Hematopoietic multipotent progenitor cell treated with erythropoietin and hydrocortisone succinate and interleukin-3 and kit ligand, for 15 days (in vitro differentiated cells): Measurements from ENCODE around the gene CYREN.
"Not testable (repeated sequence)": the region's sequence is repeated elsewhere in the genome, so short reads cannot be mapped to it uniquely, and the experiment has no call there.

ENCODE experiments used
- DNase-seq: peaks from one replicate; pipeline ENCODE4 v3.0.0-alpha.2; 2015; ENCODE audit warnings: low spot score

The CYREN gene, protein sequence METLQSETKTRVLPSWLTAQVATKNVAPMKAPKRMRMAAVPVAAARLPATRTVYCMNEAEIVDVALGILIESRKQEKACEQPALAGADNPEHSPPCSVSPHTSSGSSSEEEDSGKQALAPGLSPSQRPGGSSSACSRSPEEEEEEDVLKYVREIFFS

GRCh38 chr7:135170274-135170997 is at the start of gene CYREN:
CYREN (minus strand) TSS chr7:135170707; CDS start chr7:135168922, 1,785 bp downstream.
- peak; percentile 92 for DNase-seq

DNA sequence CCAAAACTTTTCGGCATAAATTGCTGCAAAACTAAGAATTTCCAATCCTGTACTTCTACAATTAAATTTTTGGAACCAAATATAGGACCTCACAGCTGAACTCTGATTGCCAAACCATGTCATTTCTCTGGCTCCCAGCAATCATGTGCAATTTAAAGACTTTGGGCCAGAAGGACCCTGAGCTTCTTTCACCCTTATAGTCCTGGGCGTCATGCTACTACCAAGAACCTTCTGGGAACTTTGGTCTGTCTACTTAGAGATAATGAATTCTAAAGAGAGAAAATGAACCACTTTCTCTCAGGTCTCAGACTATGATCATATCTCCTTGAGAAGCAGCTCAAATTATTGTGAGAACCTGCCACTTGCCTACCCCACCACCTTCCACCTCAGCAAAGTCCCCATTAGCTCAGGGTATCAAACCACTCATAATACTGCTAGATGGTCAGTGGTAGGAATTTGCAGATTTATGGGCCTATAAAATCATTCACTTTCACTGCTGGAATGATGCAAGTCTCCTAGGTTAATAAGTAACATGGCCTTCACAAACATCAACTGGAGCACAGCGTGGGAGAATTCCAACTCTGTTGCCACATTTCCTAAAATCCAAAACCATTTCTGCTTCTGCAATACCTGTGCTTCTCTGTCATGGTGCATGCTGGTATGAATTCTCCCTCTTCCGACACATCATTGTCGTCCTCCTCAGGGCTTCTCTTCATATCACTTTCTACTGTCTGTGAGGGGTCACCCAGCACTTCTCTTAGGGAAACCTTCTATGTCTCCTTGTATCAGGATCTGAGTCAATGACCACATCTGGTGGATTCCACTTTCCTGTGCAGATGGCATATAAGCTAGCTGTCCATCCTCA is 47.4 kb upstream of the CYREN start:
- DNase-seq, result no peak

- DNase-seq, result no peak
Measured at GRCh38 chr7:135215698-135216097, 45.2 kb upstream of the CYREN start.

DNA sequence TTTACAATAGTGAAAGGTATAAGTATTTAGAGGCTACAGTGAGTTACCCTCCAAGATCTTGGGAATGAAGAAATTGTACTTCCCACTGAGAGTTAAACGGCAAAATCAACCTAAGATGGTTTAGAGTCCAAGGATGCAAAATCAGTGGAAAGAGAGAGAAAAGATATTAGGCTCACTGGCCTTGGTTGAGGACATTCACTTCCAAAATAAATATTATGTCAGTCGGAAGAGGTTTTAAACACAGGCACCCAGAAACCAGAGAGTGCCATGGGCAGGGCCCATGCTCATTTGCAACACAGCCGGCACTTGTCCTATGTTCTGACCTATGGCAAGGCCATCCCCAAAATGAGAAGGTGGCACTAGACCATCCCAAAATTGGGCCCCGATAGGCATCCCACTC is 44.7 kb upstream of the CYREN start:
- DNase-seq, result no peak

- no peak for DNase-seq
Measured at GRCh38 chr7:135213831-135214230, 43.3 kb upstream of the CYREN start.

DNA sequence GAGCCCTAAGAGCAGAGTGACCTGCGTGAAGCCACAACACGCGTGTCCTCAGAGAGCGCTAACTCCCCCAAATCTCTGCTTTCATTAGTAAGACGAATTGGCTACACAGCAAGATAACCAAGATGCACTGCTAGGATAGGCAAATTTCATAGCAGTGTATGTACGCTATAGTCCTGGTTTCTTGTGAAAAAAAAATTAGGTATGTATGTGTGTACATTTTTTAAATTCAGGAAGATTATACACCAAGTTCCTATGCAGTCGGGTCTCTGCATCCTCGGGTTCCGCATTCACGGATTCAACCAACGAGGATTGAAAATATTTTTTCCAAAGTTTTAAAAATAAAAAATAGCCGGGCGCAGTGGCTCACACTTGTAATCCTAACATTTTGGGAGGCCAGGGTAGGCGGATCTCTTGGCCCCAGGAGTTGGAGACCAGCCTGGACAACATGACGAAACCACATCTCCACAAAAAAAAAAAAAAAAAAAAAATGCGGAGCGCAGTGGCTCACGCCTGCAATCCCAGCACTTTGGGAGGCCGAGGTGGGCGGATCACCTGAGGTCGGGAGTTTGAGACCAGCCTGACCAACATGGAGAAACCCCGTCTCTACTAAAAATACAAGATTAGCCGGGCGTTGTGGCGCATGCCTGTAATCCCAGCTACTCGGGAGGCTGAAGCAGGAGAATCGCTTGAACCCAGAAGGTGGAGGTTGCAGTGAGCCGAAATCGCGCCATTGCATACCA is 41.6 kb upstream of the CYREN start:
- DNase-seq, result not testable (repeated sequence)

GRCh38 chr7:135211179-135211945 is 40.9 kb upstream of the CYREN start, which contains the start of gene WDR91:
WDR91 (minus strand) TSS chr7:135211526; CDS start chr7:135211502, 24 bp downstream.
- peak; percentile 95 for DNase-seq

DNA sequence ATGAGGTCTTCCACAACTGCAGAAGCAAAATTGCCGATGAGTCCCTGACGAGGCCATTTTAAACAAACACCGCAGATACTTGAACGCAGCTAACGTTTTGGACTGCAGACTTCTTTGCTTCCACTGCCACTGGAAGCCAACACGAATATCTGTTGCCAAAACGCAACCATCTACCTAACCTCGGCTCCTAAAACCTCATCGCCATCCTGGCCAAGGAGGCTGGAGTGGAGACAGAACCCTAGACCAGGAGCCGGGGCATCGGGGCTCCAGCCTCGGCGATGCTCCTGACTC is 40.3 kb upstream of the CYREN start:
- DNase-seq, result no peak

DNA sequence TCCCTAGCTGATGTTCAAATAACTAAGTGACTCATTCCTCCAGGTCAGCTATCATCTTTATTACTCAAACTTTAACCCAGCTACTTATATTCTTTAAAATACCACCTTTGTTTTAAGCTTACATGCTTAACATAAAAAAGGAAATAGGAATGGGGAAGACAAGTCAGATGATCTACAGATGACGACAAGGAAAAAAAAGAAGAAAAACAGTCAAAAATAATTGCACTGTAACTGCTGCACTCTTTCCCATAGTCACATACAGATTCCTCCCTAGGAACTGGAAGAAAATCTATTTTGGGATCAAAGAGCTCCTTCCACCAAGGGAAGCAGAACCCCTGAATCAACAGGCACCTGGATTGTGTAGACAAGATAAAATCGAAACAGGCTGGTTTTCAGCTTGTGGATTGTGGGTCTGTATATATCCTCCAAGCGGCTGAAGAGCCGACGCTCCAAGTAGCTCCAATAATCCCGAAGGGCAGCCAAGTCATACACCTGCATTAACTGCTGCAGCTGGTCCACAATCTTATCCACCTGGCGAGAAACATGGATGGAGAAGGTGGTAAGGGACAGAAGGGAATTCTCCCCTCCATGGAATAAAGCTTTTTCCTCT is 38.8 kb upstream of the CYREN start:
- no peak for DNase-seq

DNA sequence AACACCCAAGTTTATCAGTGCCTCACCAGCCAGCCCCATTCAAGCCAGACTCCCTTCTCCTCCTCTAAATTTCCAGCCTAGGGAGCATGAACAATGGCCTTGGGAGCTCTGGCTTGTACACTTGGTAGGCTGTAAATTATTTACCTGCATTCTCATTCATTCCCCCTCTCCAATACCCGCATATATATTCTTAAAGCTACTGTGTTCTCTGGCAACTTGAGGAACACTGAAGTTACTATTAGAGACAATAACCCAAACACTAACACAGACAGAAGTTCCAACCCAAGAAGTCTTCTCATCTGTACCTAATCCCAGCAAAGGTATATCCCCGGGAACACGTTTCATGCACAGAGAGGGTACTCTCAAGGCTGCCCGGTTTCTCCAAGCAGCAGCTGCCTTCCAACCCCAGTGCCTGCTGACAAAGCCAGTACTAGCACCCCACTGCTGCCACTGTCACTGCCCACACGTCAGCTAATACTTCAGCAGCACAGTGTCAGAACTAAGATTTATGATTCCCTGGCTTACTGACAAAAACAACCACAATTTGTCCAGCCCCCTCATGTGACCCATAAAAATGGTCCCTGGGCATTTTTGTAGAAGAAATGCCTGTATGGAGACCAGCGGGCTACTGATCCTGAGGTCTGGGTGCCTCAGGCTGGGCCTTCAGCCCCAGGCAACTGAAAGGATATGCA is 37.7 kb upstream of the CYREN start:
- peak; percentile 30 for DNase-seq

DNA sequence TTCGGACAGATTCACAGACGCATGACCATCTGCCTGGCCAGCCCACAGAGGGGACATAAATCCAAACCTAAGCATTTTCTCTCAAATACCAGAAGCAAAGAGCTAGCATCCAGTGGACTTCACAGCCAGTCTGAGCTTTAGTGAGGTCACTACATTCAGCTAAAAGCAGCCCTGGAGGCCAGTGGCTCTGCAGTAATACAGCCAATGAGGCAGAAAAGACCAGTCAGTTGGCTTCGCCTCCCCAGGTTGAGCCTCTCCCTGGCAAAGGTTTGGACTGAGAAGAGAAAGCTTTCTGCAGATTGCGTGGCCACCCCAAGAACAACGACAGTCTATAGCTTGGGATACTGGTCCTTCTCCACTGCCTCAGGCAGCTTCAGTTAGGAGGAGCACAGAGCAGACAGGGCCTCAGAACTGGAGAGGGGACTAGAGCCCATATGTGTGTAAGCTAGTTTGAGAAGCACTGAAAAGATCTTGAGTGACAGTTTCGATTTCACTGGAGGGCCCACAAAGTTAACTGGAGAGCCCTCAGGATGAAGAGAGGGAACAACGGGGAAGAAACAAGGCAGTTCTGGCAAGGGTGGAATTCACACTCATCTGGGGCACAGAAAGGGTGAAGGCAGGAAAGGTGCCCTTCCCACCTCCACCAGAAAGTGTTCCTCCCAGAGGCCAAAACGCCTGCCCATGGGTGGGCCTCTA is 37.0 kb upstream of the CYREN start:
- peak; percentile 56 for DNase-seq

- DNase-seq, result no peak
Measured at GRCh38 chr7:135206941-135207391, 36.5 kb upstream of the CYREN start.

DNA sequence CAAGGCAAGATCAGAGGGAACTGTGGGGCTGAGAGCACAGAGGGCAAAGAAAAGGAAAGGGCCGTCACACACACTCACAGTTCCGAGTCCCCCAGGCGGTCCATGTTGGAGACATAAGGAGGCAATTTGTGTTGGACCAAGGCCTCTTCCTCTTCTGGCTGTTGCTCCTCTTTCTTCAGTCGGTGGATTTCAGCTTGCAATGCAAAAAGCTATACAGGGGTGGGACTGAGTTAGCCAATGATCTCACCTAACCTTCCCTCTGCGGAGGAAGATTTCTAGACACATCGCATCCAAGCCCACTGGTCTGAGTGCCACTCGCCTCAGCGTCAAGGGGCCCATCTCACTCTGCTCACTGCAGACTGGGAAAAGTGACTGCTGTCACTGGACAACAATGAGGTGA is 35.3 kb upstream of the CYREN start:
- no peak for DNase-seq

GRCh38 chr7:135204876-135205275 is 34.4 kb upstream of the CYREN start:
- DNase-seq, result no peak

- DNase-seq, result no peak
Measured at GRCh38 chr7:135204341-135204749, 33.8 kb upstream of the CYREN start.

GRCh38 chr7:135201350-135201749 is 30.8 kb upstream of the CYREN start:
- no peak for DNase-seq

- DNase-seq, result no peak
Measured at GRCh38 chr7:135200821-135201331, 30.4 kb upstream of the CYREN start.

GRCh38 chr7:135199439-135199838 is 28.9 kb upstream of the CYREN start:
- no peak for DNase-seq

DNA sequence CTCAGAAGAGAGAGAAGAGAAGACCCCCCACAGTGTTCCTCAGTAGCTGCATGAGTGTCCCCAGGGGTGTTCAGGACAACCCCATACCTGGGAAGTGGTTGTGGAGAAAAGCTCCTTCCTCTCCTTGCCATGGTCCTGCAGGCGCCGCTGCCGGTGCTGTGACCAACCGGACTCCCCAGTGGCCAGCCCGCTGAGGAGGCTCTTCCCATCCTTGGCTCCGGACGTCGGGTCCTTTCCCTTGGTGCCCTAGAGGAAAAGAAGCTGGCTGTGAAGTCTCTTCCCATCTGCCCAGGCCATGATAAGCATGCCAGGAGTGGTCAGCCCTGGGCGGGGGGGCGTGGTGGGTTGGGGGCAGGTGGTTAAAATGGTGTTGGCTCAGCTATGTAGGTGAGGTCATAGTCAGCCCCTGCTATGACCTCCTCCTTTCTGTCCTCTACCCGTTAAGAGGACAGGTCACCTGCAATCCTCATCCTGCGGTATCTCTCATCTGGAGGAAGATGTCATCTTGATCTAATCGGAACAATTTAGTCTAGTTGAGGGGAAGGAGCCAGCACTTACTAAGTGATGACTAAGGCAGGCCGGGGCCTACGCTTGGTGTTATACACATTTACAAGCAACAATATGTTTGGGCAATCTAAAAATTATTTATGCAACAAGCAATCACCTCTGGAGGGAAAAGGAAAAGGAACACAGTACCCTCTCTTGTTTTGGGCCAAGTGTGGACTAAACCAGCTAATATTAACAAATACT is 27.6 kb upstream of the CYREN start:
- no peak for DNase-seq
